Muscle of back (tissue), 11 donors: ENCODE data around the gene ZC3H4. TPM values are rescaled to one million over a fixed set of nuclear protein-coding genes. Genes with fewer than 3 reads are reported as not detected.

Experiments
- DNase-seq, 3 donors: peaks; one replicate each; pipeline versions ENCODE4 v3.0.0 to v3.0.0-alpha.2; 2013
- polyA plus RNA-seq, 10 donors: library from polyadenylated mRNA; unstranded; fragments of 120-200 nt; gene quantifications; one replicate each; pipeline ENCODE4 v1.2.1, GENCODE V29; 2013; ENCODE audit not compliant: insufficient read length in 10 of 10

Gene ZC3H4
- polyA plus RNA-seq, 10 donors = 22.2 to 31.5 (median 25.2) TPM

GRCh38 chr19:47135156-47135555, 21.6 kb upstream of the ZC3H4 start:
- no peak for DNase-seq

GRCh38 chr19:47134545-47134944, 21.0 kb upstream of the ZC3H4 start:
- DNase-seq = no peak

DNA sequence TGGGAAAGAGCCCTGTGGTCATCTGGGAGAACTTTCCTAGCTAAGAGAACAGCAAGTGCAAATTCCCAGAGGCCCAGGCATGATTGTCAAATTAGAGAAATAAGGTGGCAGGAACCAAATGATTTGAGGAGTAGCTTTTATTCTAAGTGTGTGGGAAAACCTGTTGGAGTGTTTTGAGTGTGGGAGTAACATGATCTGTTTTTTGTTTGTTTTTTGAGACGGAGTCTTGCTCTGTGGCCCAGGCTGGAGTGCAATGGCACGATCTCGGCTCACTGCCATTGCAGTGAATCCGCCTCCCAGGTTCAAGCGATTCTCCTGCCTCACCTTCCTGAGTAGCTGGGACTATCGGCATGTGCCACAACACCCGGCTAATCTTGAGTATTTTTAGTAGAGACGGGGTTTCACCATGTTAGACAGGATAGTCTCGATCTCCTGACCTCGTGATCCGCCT, 19.5 kb upstream of the ZC3H4 start:
- DNase-seq = no peak

- no peak for DNase-seq
Observed at GRCh38 chr19:47132194-47132852, 18.7 kb upstream of the ZC3H4 start.

DNA sequence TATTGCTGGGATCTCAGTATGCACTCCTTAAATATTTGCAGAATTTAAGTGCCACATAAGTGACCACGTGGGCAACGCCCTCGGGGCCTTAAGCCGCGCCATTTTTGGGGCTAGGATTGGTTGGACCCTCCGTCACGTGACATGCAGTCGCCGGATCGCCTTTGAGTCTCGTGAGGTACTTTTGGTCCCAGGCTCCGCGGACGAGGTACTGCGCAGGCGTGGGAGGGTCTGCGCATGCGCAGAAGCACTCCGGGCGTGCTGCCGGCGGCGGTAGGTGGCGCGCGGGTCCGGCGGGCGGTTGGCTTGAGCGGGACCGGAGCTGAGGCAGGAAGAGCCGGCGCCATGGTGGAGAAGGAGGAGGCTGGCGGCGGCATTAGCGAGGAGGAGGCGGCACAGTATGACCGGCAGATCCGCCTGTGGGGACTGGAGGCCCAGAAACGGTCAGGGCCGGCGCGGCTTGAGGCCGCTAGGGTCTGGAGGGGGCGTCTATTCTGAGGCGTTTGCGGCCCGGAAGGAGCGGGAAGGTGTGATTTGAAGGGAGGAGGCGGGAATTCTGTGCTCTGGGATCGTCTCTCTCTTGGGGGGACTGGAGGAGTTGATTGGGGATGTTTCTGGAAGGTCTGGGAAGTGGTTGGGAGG, 17.1 kb upstream of the ZC3H4 start, which contains the start of gene SAE1:
Gene SAE1, plus strand, starts transcription at position 247 of the 639 bp plus-strand sequence. Its CDS starts 96 bp downstream, at position 343.
- peak; percentile 97 to 98 (median 98) for DNase-seq

DNA sequence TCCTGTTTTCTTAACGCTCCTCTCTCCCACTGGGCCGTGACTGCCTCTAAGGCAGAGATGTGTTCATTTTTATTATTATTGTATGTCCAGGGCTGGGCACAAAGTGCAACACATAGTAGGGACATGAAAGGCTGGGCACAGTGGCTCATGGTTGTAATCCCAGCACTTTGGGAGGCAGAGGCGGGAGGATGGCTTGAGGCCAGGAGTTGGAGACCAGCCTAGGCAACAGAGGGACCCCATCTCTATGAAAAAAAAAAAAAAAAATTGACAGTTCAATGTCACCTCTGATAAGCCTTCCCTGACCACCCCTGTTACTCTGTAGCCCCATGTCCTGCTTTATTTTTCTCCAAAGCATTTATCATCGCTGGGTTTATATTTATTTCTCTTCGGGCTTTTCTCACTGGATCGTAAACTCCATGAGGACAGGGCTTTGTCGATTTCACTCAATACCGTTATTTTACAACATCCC, 16.6 kb upstream of the ZC3H4 start:
- DNase-seq = no peak

- no peak for DNase-seq
Observed at GRCh38 chr19:47129579-47129978, 16.0 kb upstream of the ZC3H4 start.

- no peak for DNase-seq
Observed at GRCh38 chr19:47125669-47125938, 12.0 kb upstream of the ZC3H4 start.

- DNase-seq = peak in 2 of 3 donors; percentile 71 to 85
Observed at GRCh38 chr19:47124937-47125668, 11.5 kb upstream of the ZC3H4 start.

DNA sequence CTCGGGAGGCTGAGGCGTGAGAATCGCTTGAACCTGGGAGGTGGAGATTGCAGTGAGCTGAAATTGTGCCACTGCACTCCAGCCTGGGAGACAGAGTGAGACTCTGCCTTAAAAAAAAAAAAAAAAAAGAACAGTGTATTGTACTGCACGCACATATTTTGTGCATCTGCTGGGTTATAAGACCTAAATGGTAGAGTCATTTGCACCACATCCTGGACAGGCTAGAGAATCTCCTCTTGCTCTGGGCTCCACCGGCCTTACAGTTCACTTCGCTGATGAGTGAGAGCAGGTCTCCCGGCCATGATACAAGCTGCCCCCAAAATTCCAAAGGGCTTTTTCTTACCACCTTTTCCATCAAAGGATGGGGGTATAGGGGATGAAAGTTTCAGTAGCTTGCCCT, 9.8 kb upstream of the ZC3H4 start:
- no peak for DNase-seq

- peak in 1 of 3 donors; percentile 71 for DNase-seq
Observed at GRCh38 chr19:47122359-47123335, 9.1 kb upstream of the ZC3H4 start.

GRCh38 chr19:47120470-47121067, 7.0 kb upstream of the ZC3H4 start:
- no peak for DNase-seq

GRCh38 chr19:47113850-47114651, 475 bp upstream of the ZC3H4 start:
- DNase-seq = no peak

DNA sequence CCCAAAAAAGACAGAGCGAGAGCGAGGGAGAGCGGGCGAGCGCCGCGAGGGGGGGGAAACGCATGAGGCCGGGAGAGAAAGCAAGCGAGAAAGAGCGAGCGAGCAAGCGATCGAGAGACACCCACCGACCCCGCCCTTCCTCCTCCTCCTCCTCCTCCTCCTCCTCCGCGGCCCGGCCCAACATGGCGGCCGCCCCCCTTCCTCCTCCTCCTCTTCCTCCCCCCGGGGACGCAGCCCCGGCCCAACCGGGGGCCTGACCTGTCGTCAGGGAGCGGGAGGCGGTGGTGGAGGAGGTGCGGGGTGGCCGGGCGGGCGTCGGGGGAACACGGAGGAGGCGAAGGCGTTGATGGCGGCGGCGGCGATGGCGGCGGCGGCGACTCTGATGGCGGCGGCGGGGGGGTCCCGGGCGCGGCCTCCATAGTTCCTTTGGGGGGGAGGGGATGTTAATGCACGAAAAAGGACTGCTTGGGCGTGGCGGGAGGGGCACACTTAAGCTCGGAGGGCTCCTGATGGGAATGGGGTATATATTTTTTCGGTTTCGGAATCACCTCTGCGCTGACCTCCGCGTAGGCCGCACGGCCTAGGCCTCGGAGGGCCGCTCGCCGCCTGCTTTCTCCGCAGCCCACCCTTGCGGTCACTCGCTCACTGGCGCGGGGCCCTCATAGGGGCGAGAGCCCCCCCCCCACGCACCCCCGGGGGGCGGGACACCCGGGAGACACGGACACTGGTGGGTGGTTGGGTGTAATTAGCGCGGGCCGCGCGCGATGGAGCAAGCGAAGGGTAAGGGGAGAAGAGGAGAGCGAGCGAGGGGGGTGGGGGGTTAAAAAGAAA, 1.2 kb downstream of the ZC3H4 start:
- peak; percentile 88 to 96 (median 91) for DNase-seq

GRCh38 chr19:47111682-47112165, 1.9 kb downstream of the ZC3H4 start:
- DNase-seq = no peak

GRCh38 chr19:47111006-47111621, 2.5 kb downstream of the ZC3H4 start:
- DNase-seq = peak in 1 of 3 donors; percentile 59

GRCh38 chr19:47110521-47111005, 3.0 kb downstream of the ZC3H4 start:
- peak in 1 of 3 donors; percentile 39 for DNase-seq
